Calu3 (cell line): Measurements from ENCODE around the gene PIEZO1. TPM values are rescaled to one million over a fixed set of nuclear protein-coding genes. Genes with fewer than 3 reads are reported as not detected.

Source experiments
- BruUV-seq: library from RNA; stranded (reverse); fragments of 400-500 nt; replicated peaks from 2 replicates; lab custom pipeline; 2021; lab: Mats Ljungman, UMichigan
- CTCF ChIA-PET: fragments of 300-600 bp; sonication (Branson Sonifier 250); formaldehyde crosslinking; loops from one replicate; lab custom pipeline; 2022; ENCODE audit warnings: antibody characterized with exemption; lab: Charles Lee
- DNase-seq: peaks from one replicate; pipeline ENCODE4 v3.0.0; 2022
- H3K27ac Mint-ChIP-seq: one replicate; pipeline ENCODE4 v1.8.0; 2022; ENCODE audit warnings: mixed read lengths; ENCODE audit not compliant: unreplicated experiment
- H3K27me3 Mint-ChIP-seq: one replicate; pipeline ENCODE4 v1.8.0; 2022; ENCODE audit warnings: mixed read lengths; ENCODE audit not compliant: unreplicated experiment
- H3K36me3 Mint-ChIP-seq: one replicate; pipeline ENCODE4 v1.8.0; 2022; ENCODE audit warnings: mild to moderate bottlenecking, moderate library complexity, mixed read lengths; ENCODE audit not compliant: insufficient read depth, unreplicated experiment
- H3K4me1 Mint-ChIP-seq: one replicate; pipeline ENCODE4 v1.8.0; 2022; ENCODE audit warnings: mild to moderate bottlenecking, low read depth, mixed read lengths; ENCODE audit not compliant: unreplicated experiment
- H3K4me3 Mint-ChIP-seq: one replicate; pipeline ENCODE4 v1.8.0; 2022; ENCODE audit warnings: mild to moderate bottlenecking, low read depth, moderate library complexity, mixed read lengths; ENCODE audit not compliant: unreplicated experiment
- H3K9me3 Mint-ChIP-seq: one replicate; pipeline ENCODE4 v1.8.0; 2022; ENCODE audit warnings: low read depth, mixed read lengths; ENCODE audit not compliant: unreplicated experiment
- CTCF ChIP-seq: fragments of 200-600 bp; IDR thresholded peaks from one replicate; pipeline ENCODE4 v1.8.0; 2022; ENCODE audit warnings: antibody characterized with exemption; ENCODE audit not compliant: unreplicated experiment
- intact Hi-C: fragments of 100-400 bp; cut with micrococcal nuclease; formaldehyde crosslinking; loops from one replicate; pipeline ENCODE4 v1.10.0; 2022; ENCODE audit not compliant: unreplicated experiment
- total RNA-seq: library from RNA; stranded (reverse); gene quantifications from 2 replicates; pipeline ENCODE4 v1.2.3, GENCODE V29; 2022

The PIEZO1 gene
- total RNA-seq, 1 experiment from 2014 or later = 199 TPM

GRCh38 chr16:88798772-88799455 lies 13.9 kb upstream of the PIEZO1 start:
- no peak for TF ChIP-seq CTCF
- CTCF ChIA-PET = interaction anchor here (0.6 to 0.8 kb wide), 2 partner anchors 50 to 62 kb away, joined by 3 to 4 read pairs; no protein-coding TSS in a partner anchor
- no peak for DNase-seq
- H3K4me3 Mint-ChIP-seq = no peak overlapping the region
- H3K27ac Mint-ChIP-seq = no peak overlapping the region
- H3K9me3 Mint-ChIP-seq = no peaks in the 10 kb centered on the region
- peaks cover 16% of the 10 kb centered on the region for H3K36me3 Mint-ChIP-seq
- intact Hi-C loops = no loop called here
- no peaks in the 10 kb centered on the region for H3K4me1 Mint-ChIP-seq
- BruUV-seq = no TSS peak
- H3K27me3 Mint-ChIP-seq = no peaks in the 10 kb centered on the region

GRCh38 chr16:88798073-88798472 lies 13.1 kb upstream of the PIEZO1 start:
- Mint-ChIP-seq H3K9me3 (no peaks in the 10 kb centered on the region), H3K27me3 (peaks cover 7% of the 10 kb centered on the region), H3K27ac (no peak overlapping the region), H3K4me1 (no peaks in the 10 kb centered on the region), H3K4me3 (no peak overlapping the region), H3K36me3 (peaks cover 7% of the 10 kb centered on the region)
- no peak for DNase-seq
- no TSS peak for BruUV-seq
- CTCF ChIA-PET = no interaction called here
- intact Hi-C loops = no loop called here
- no peak for TF ChIP-seq CTCF

GRCh38 chr16:88796278-88796677 lies 11.3 kb upstream of the PIEZO1 start:
- CTCF ChIA-PET = no interaction called here
- BruUV-seq = no TSS peak
- peaks cover 20% of the 10 kb centered on the region for H3K27me3 Mint-ChIP-seq
- no peaks in the 10 kb centered on the region for H3K4me1 Mint-ChIP-seq
- no peaks in the 10 kb centered on the region for H3K9me3 Mint-ChIP-seq
- TF ChIP-seq CTCF = no peak
- H3K4me3 Mint-ChIP-seq = no peak overlapping the region
- no peak overlapping the region for H3K27ac Mint-ChIP-seq
- intact Hi-C loops = no loop called here
- no peaks in the 10 kb centered on the region for H3K36me3 Mint-ChIP-seq
- no peak for DNase-seq

- no peaks in the 10 kb centered on the region for H3K9me3 Mint-ChIP-seq
- intact Hi-C loops = no loop called here
- no TSS peak for BruUV-seq
- H3K4me3 Mint-ChIP-seq = no peak overlapping the region
- no peak for DNase-seq
- no peaks in the 10 kb centered on the region for H3K4me1 Mint-ChIP-seq
- H3K27ac Mint-ChIP-seq = no peak overlapping the region
- peaks cover 20% of the 10 kb centered on the region for H3K27me3 Mint-ChIP-seq
- H3K36me3 Mint-ChIP-seq = no peaks in the 10 kb centered on the region
- TF ChIP-seq CTCF = no peak
- CTCF ChIA-PET = interaction anchor here (1.3 to 1.9 kb wide), 3 partner anchors 9 to 56 kb away, joined by 3 to 4 read pairs (median 4); partner anchors contain the start of gene APRT
Observed at GRCh38 chr16:88793251-88793954, 8.4 kb upstream of the PIEZO1 start.
